A549 (cell line): ENCODE results near the gene ANKRD65. TPM values are rescaled to one million over a fixed set of nuclear protein-coding genes. Genes with fewer than 3 reads are reported as not detected.

ENCODE experiments used
- ATAC-seq, 2 experiments: fragments of 200-7000 bp in 1 of 2; fragments of >200 bp in 1 of 2; cut with Nextera tagmentation in 1 of 2; cut with Tn5 transposase in 1 of 2; 3 replicates each; pipeline versions ENCODE4 v1.8.0 to v1.9.1; 2018 to 2020; ENCODE audit warnings: mild to moderate bottlenecking in 1 of 2, moderate library complexity in 1 of 2
- CTCF ChIA-PET: fragments of 300-600 bp; sonication (Branson Sonifier 250); formaldehyde crosslinking; extraction: SDS; loops from one replicate; lab custom pipeline; 2021; ENCODE audit warnings: antibody characterized with exemption, inconsistent platforms; lab: Yijun Ruan, JAX
- POLR2A ChIA-PET: fragments of 350-600 bp; formaldehyde crosslinking; extraction: SDS; loops from one replicate; lab custom pipeline; 2021; ENCODE audit warnings: antibody characterized with exemption, inconsistent platforms; lab: Yijun Ruan, JAX
- DNase-seq, 2 experiments: peaks; one replicate each; pipeline versions ENCODE4 v3.0.0 to v3.0.0-alpha.2; 2011 to 2016; ENCODE audit warnings: low read depth in 1 of 2, low spot score in 1 of 2
- FAIRE-seq: peaks from 2 replicates; lab custom pipeline; 2011; peaks lifted over from hg19 to GRCh38; lab: Jason Lieb, UNC
- H3K27ac ChIP-seq, 2 experiments: fragments of >200 bp; sonication (Bioruptor Twin); formaldehyde crosslinking; 3 replicates each; pipeline ENCODE4 v1.5.1; 2016 to 2017
- H3K4me1 ChIP-seq: fragments of >200 bp; sonication (Bioruptor Twin); formaldehyde crosslinking; 3 replicates; pipeline ENCODE4 v1.6.1; 2016
- H3K4me2 ChIP-seq: fragments of >200 bp; sonication (Bioruptor Twin); formaldehyde crosslinking; 3 replicates; pipeline ENCODE4 v1.6.1; 2016
- H3K4me3 ChIP-seq: fragments of >200 bp; sonication (Bioruptor Twin); formaldehyde crosslinking; 3 replicates; pipeline ENCODE4 v1.5.1; 2016
- H3K9me3 ChIP-seq: fragments of >200 bp; sonication (Bioruptor Twin); formaldehyde crosslinking; 3 replicates; pipeline ENCODE4 v1.6.1; 2016
- BCL3 ChIP-seq: fragments of >200 bp; sonication (Bioruptor Twin); formaldehyde crosslinking; IDR thresholded peaks from 3 replicates; pipeline ENCODE4 v1.6.1; 2016
- BHLHE40 ChIP-seq: IDR thresholded peaks from 2 replicates; pipeline ENCODE4 v1.6.1; 2012; ENCODE audit warnings: low read depth, low read length, inconsistent platforms
- CEBPB ChIP-seq, 2 experiments: fragments of >200 bp in 1 of 2; sonication (Bioruptor Twin) in 1 of 2; formaldehyde crosslinking in 1 of 2; IDR thresholded peaks; 2 replicates each; pipeline ENCODE4 v1.6.1; 2012 to 2016
- CHD4 ChIP-seq: fragments of 200-600 bp; sonication (generic); IDR thresholded peaks from 2 replicates; pipeline ENCODE4 v1.6.1; 2016; ENCODE audit warnings: antibody characterized with exemption, mild to moderate bottlenecking, borderline replicate concordance
- EHMT2 ChIP-seq: fragments of 200-600 bp; sonication (generic); IDR thresholded peaks from 2 replicates; pipeline ENCODE4 v1.6.1; 2016; ENCODE audit warnings: antibody characterized with exemption, low read depth, mild to moderate bottlenecking, moderate library complexity
- EP300 ChIP-seq, 2 experiments: fragments of >200 bp; sonication (Bioruptor Twin); formaldehyde crosslinking; IDR thresholded peaks; 2 replicates in 1 of 2; 3 replicates in 1 of 2; pipeline ENCODE4 v1.6.1; 2016 to 2017
- FOXS1 ChIP-seq: fragments of 250-450 bp; sonication (Bioruptor Pico); IDR thresholded peaks from 2 replicates; pipeline ENCODE4 v1.5.0; 2020; ENCODE audit warnings: mild to moderate bottlenecking, moderate library complexity
- HDAC2 ChIP-seq: fragments of 200-600 bp; sonication (generic); IDR thresholded peaks from 2 replicates; pipeline ENCODE4 v1.6.1; 2016
- HES2 ChIP-seq: fragments of >200 bp; sonication (Bioruptor Twin); formaldehyde crosslinking; IDR thresholded peaks from 2 replicates; pipeline ENCODE4 v1.6.1; 2016
- HOXB5 ChIP-seq: fragments of 250-450 bp; sonication (Bioruptor Pico); IDR thresholded peaks from 2 replicates; pipeline ENCODE4 v1.5.0; 2020; ENCODE audit warnings: mild to moderate bottlenecking, moderate library complexity
- JUNB ChIP-seq: fragments of >200 bp; sonication (Bioruptor Twin); formaldehyde crosslinking; IDR thresholded peaks from 2 replicates; pipeline ENCODE4 v1.6.1; 2016
- MAFK ChIP-seq: fragments of 450-650 bp; IDR thresholded peaks from 2 replicates; pipeline ENCODE4 v1.6.1; 2014; ENCODE audit not compliant: partially characterized antibody
- NR3C1 ChIP-seq: fragments of >200 bp; sonication (Bioruptor Twin); formaldehyde crosslinking; IDR thresholded peaks from 3 replicates; pipeline ENCODE4 v1.6.1; 2017
- RAD21 ChIP-seq, 2 experiments: fragments of >200 bp in 1 of 2; sonication (Bioruptor Twin) in 1 of 2; formaldehyde crosslinking in 1 of 2; IDR thresholded peaks in 1 of 2; conservative IDR thresholded peaks in 1 of 2; 2 replicates in 1 of 2; 3 replicates in 1 of 2; pipeline ENCODE4 v1.6.1; 2012 to 2018; ENCODE audit warnings: inconsistent platforms in 1 of 2
- RCOR1 ChIP-seq: fragments of 150-350 bp; IDR thresholded peaks from 2 replicates; pipeline ENCODE4 v1.6.1; 2014; ENCODE audit warnings: antibody characterized with exemption, low read length, low read depth
- REST ChIP-seq: fragments of 200-600 bp; sonication (generic); IDR thresholded peaks from 2 replicates; pipeline ENCODE4 v1.6.1; 2016; ENCODE audit warnings: antibody characterized with exemption, mild to moderate bottlenecking, moderate library complexity
- SMC3 ChIP-seq: fragments of >200 bp; sonication (Bioruptor Twin); formaldehyde crosslinking; IDR thresholded peaks from 3 replicates; pipeline ENCODE4 v1.6.1; 2018; ENCODE audit warnings: inconsistent platforms
- SREBF2 ChIP-seq: fragments of 450-650 bp; IDR thresholded peaks from 2 replicates; pipeline ENCODE4 v1.6.1; 2014; ENCODE audit warnings: mild to moderate bottlenecking, moderate library complexity
- TP53 ChIP-seq: fragments of 250-450 bp; sonication (Bioruptor Pico); IDR thresholded peaks from 2 replicates; pipeline ENCODE4 v1.5.0; 2021; ENCODE audit warnings: mild to moderate bottlenecking, moderate library complexity
- ZFP36 ChIP-seq: fragments of 450-650 bp; IDR thresholded peaks from 2 replicates; pipeline ENCODE4 v1.6.1; 2014; ENCODE audit warnings: borderline replicate concordance; ENCODE audit not compliant: partially characterized antibody
- ZNF302 ChIP-seq: fragments of 250-450 bp; sonication (Bioruptor Pico); IDR thresholded peaks from 2 replicates; pipeline ENCODE4 v1.9.0; 2021; ENCODE audit warnings: inconsistent platforms, mild to moderate bottlenecking, moderate library complexity
- WGBS: methylation state at CpG from one replicate; pipeline ENCODE4 v1.1.6; 2017; ENCODE audit errors: missing lambda C conversion rate; 5-methylcytosine and 5-hydroxymethylcytosine counted together
- polyA plus RNA-seq, 4 experiments: library from polyadenylated mRNA; depleted of rRNA in 3 of 4; stranded (reverse); fragments of >200 nt; fragmentation: RNase III in 1 of 4; extraction: RNeasy Plus Mini Kit Qiagen cat#74134 plus additional on column Dnase treatment in 1 of 4; gene quantifications; 2 replicates in 3 of 4; 3 replicates in 1 of 4; pipeline ENCODE4 v1.2.3, GENCODE V29; 2011 to 2017
- TF ChIP-seq, protein P1 (sequence below): fragments of 150-350 bp; IDR thresholded peaks from 2 replicates; pipeline ENCODE4 v1.6.1; 2014; ENCODE audit warnings: low read depth, mild to moderate bottlenecking, low read length
- TF ChIP-seq, protein P2 (sequence below): fragments of >200 bp; sonication (Bioruptor Twin); formaldehyde crosslinking; IDR thresholded peaks from 3 replicates; pipeline ENCODE4 v1.5.1; 2016

ANKRD65 gene
- polyA plus RNA-seq, 2 of the 4 experiments (the other 2 are of a cell fraction): 0.05 TPM; not detected in 1

GRCh38 chr1:1395166-1395565 is 25.9 kb downstream of the ANKRD65 start (continued):
- TF ChIP-seq TP53 (CRISPR knock-in tag) (no peak), CHD4 (no peak), RAD21 (conservative IDR thresholded peaks at IDR 0.05 in 1 of 2, IDR thresholded peaks at IDR 0.05 in 1 of 2) (no peak), REST (no peak), EP300 (IDR thresholded peaks at IDR 0.05) (no peak), HOXB5 (CRISPR knock-in tag) (no peak), HDAC2 (no peak)

GRCh38 chr1:1394116-1394515 is 27.0 kb downstream of the ANKRD65 start:
- no peak overlapping the region for H3K4me2 ChIP-seq
- ChIA-PET CTCF (interaction anchor here (1.6 to 1.9 kb wide), 2 partner anchors 22 to 47 kb away, joined by 4 to 5 read pairs; no protein-coding TSS in a partner anchor), POLR2A (no interaction called here)
- DNase-seq (no peak), ATAC-seq (no peak), FAIRE-seq (no peak)
- no peaks in the 10 kb centered on the region for H3K9me3 ChIP-seq
- H3K4me3 ChIP-seq: no peak overlapping the region
- 95% methylated on average over 7 of the region's 7 CpGs for WGBS
- peaks cover 8% of the 10 kb centered on the region for H3K4me1 ChIP-seq
- TF ChIP-seq BCL3 (no peak), ZNF302 (CRISPR knock-in tag) (no peak), SREBF2 (no peak), RCOR1 (no peak), HDAC2 (no peak), EHMT2 (no peak), JUNB (no peak), FOXS1 (CRISPR knock-in tag) (no peak), SMC3 (no peak), ZFP36 (no peak), RAD21 (conservative IDR thresholded peaks at IDR 0.05 in 1 of 2, IDR thresholded peaks at IDR 0.05 in 1 of 2) (no peak), HES2 (no peak), NR3C1 (no peak), BHLHE40 (no peak), CEBPB (IDR thresholded peaks at IDR 0.05) (no peak), MAFK (no peak)
- TF ChIP-seq, protein P1, sequence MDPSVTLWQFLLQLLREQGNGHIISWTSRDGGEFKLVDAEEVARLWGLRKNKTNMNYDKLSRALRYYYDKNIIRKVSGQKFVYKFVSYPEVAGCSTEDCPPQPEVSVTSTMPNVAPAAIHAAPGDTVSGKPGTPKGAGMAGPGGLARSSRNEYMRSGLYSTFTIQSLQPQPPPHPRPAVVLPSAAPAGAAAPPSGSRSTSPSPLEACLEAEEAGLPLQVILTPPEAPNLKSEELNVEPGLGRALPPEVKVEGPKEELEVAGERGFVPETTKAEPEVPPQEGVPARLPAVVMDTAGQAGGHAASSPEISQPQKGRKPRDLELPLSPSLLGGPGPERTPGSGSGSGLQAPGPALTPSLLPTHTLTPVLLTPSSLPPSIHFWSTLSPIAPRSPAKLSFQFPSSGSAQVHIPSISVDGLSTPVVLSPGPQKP: no peak
- TF ChIP-seq, protein P2, sequence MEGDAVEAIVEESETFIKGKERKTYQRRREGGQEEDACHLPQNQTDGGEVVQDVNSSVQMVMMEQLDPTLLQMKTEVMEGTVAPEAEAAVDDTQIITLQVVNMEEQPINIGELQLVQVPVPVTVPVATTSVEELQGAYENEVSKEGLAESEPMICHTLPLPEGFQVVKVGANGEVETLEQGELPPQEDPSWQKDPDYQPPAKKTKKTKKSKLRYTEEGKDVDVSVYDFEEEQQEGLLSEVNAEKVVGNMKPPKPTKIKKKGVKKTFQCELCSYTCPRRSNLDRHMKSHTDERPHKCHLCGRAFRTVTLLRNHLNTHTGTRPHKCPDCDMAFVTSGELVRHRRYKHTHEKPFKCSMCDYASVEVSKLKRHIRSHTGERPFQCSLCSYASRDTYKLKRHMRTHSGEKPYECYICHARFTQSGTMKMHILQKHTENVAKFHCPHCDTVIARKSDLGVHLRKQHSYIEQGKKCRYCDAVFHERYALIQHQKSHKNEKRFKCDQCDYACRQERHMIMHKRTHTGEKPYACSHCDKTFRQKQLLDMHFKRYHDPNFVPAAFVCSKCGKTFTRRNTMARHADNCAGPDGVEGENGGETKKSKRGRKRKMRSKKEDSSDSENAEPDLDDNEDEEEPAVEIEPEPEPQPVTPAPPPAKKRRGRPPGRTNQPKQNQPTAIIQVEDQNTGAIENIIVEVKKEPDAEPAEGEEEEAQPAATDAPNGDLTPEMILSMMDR: no peak
- H3K27ac ChIP-seq: no peak overlapping the region
